DOHH2 (cell line): ENCODE measurements around the gene SLMAP.

Source experiments
- H3F3A ChIP-seq: fragments of 200-600 bp; sonication (generic), shearing (Covaris generic); 2 replicates; pipeline ENCODE4 v1.6.0; 2016; ENCODE audit warnings: antibody characterized with exemption, mild to moderate bottlenecking; ENCODE audit not compliant: control insufficient read depth, insufficient read depth
- H3K27ac ChIP-seq: fragments of 200-600 bp; sonication (generic); 2 replicates; pipeline ENCODE4 v1.5.1; 2014; ENCODE audit warnings: low read depth, mild to moderate bottlenecking, low read length, moderate library complexity
- H3K27me3 ChIP-seq: fragments of 200-600 bp; sonication (generic); 2 replicates; pipeline ENCODE4 v1.6.1; 2014; ENCODE audit warnings: mild to moderate bottlenecking, low read length, mixed read lengths; ENCODE audit not compliant: control insufficient read depth
- H3K36me3 ChIP-seq: fragments of 200-600 bp; sonication (generic); 2 replicates; pipeline ENCODE4 v1.6.1; 2014; ENCODE audit warnings: mild to moderate bottlenecking, low read length, moderate library complexity, mixed read lengths; ENCODE audit not compliant: control insufficient read depth
- H3K4me1 ChIP-seq: fragments of 200-600 bp; sonication (generic); 2 replicates; pipeline ENCODE4 v1.6.1; 2014; ENCODE audit warnings: mild to moderate bottlenecking, low read length, mixed read lengths; ENCODE audit not compliant: control insufficient read depth
- H3K4me2 ChIP-seq: fragments of 200-600 bp; sonication (generic); 2 replicates; pipeline ENCODE4 v1.6.0; 2014; ENCODE audit warnings: mild to moderate bottlenecking, low read length, moderate library complexity
- H3K4me3 ChIP-seq: fragments of 200-600 bp; sonication (generic); 2 replicates; pipeline ENCODE4 v1.5.1; 2014; ENCODE audit warnings: mild to moderate bottlenecking, low read length, mixed read lengths
- H3K79me2 ChIP-seq: fragments of 200-600 bp; sonication (generic); 2 replicates; pipeline ENCODE4 v1.6.1; 2014; ENCODE audit warnings: mild to moderate bottlenecking, low read length, mixed read lengths; ENCODE audit not compliant: control insufficient read depth
- H3K9me2 ChIP-seq: fragments of 200-600 bp; sonication (generic); replicated peaks from 2 replicates; pipeline ENCODE4 v1.6.1; 2014; ENCODE audit warnings: mild to moderate bottlenecking, low read length, mixed read lengths; ENCODE audit not compliant: control insufficient read depth
- H3K9me3 ChIP-seq: fragments of 200-600 bp; sonication (generic); 2 replicates; pipeline ENCODE4 v1.6.1; 2014; ENCODE audit warnings: antibody characterized with exemption, low read length, mixed read lengths; ENCODE audit not compliant: control insufficient read depth, insufficient read depth
- H4K20me1 ChIP-seq: fragments of 200-600 bp; sonication (generic); 2 replicates; pipeline ENCODE4 v1.6.0; 2014; ENCODE audit warnings: low read depth, mild to moderate bottlenecking, antibody characterized with exemption, low read length, moderate library complexity; ENCODE audit not compliant: control insufficient read depth, insufficient read depth
- CTCF ChIP-seq: fragments of 200-600 bp; sonication (generic); IDR thresholded peaks from one replicate; pipeline ENCODE4 v1.5.1; 2014; ENCODE audit warnings: antibody characterized with exemption, mild to moderate bottlenecking, low read depth, low read length; ENCODE audit not compliant: poor library complexity, severe bottlenecking
- EZH2phosphoT487 ChIP-seq: fragments of 200-600 bp; sonication (generic); IDR thresholded peaks from 2 replicates; pipeline ENCODE4 v1.6.1; 2017; ENCODE audit warnings: borderline replicate concordance, mild to moderate bottlenecking, antibody characterized with exemption, low read length, moderate library complexity, mixed read lengths

SLMAP gene

GRCh38 chr3:57893668-57894067, 137.6 kb downstream of the SLMAP start:
- H3K4me2 ChIP-seq: no peak overlapping the region
- no peak for TF ChIP-seq EZH2phosphoT487
- TF ChIP-seq CTCF: no peak
- no peak overlapping the region for H3K27ac ChIP-seq
- no peaks in the 10 kb centered on the region for H3K9me3 ChIP-seq
- H3K79me2 ChIP-seq: no peaks in the 10 kb centered on the region
- no peaks in the 10 kb centered on the region for H3F3A ChIP-seq
- H3K4me1 ChIP-seq: no peaks in the 10 kb centered on the region
- H3K4me3 ChIP-seq: no peak overlapping the region
- H3K36me3 ChIP-seq: peaks cover 2% of the 10 kb centered on the region; the same call in 1 of the 2 replicates
- H3K9me2 ChIP-seq: no peaks in the 10 kb centered on the region
- H3K27me3 ChIP-seq: no peaks in the 10 kb centered on the region
- no peaks in the 10 kb centered on the region for H4K20me1 ChIP-seq

GRCh38 chr3:57896031-57896430, 139.9 kb downstream of the SLMAP start:
- Histone ChIP-seq H3F3A (no peaks in the 10 kb centered on the region), H3K9me2 (no peaks in the 10 kb centered on the region), H3K79me2 (no peaks in the 10 kb centered on the region), H3K27me3 (no peaks in the 10 kb centered on the region), H3K4me2 (no peak overlapping the region), H4K20me1 (no peaks in the 10 kb centered on the region), H3K4me1 (no peaks in the 10 kb centered on the region), H3K27ac (no peak overlapping the region), H3K4me3 (no peak overlapping the region), H3K9me3 (no peaks in the 10 kb centered on the region), H3K36me3 (peaks cover 2% of the 10 kb centered on the region; the same call in 1 of the 2 replicates)
- TF ChIP-seq CTCF (no peak), EZH2phosphoT487 (no peak)

GRCh38 chr3:57896691-57897090, 140.6 kb downstream of the SLMAP start:
- H3K27me3 ChIP-seq: no peaks in the 10 kb centered on the region
- no peak overlapping the region for H3K4me3 ChIP-seq

More at GRCh38 chr3:57896691-57897090, 140.6 kb downstream of the SLMAP start:
- TF ChIP-seq CTCF (no peak), EZH2phosphoT487 (no peak)
- H3K4me1 ChIP-seq: no peaks in the 10 kb centered on the region
- no peaks in the 10 kb centered on the region for H3F3A ChIP-seq
- no peaks in the 10 kb centered on the region for H4K20me1 ChIP-seq
- H3K9me3 ChIP-seq: no peaks in the 10 kb centered on the region
- no peaks in the 10 kb centered on the region for H3K9me2 ChIP-seq
- peaks cover 2% of the 10 kb centered on the region; the same call in 1 of the 2 replicates for H3K36me3 ChIP-seq
- H3K79me2 ChIP-seq: no peaks in the 10 kb centered on the region
- no peak overlapping the region for H3K4me2 ChIP-seq
- H3K27ac ChIP-seq: no peak overlapping the region
